ENCODE measurements around the gene LIMA1.

DNA sequence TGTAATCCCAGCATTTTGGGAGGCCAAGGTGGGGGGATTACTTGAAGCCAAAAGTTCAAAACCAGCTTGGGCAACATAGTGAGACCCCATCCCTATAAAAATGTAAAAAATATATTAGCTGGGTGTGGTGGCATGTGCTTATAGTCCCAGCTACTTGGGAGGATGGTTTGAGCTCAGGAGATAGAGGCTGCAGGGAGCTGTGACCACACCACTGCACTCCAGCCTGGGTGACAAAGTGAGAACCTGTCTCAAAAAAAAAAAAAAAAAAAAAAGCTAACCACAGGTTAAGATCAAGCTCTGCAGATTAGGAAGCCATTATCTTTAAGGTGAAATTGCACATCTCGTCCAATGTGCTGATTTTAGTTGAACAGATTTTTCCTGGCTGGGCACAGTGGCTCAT lies 92.5 kb downstream of the LIMA1 start:
- TF ChIP-seq, protein P1, sequence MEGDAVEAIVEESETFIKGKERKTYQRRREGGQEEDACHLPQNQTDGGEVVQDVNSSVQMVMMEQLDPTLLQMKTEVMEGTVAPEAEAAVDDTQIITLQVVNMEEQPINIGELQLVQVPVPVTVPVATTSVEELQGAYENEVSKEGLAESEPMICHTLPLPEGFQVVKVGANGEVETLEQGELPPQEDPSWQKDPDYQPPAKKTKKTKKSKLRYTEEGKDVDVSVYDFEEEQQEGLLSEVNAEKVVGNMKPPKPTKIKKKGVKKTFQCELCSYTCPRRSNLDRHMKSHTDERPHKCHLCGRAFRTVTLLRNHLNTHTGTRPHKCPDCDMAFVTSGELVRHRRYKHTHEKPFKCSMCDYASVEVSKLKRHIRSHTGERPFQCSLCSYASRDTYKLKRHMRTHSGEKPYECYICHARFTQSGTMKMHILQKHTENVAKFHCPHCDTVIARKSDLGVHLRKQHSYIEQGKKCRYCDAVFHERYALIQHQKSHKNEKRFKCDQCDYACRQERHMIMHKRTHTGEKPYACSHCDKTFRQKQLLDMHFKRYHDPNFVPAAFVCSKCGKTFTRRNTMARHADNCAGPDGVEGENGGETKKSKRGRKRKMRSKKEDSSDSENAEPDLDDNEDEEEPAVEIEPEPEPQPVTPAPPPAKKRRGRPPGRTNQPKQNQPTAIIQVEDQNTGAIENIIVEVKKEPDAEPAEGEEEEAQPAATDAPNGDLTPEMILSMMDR (IDR thresholded peaks at IDR 0.05) = no peak
- TF ChIP-seq POLR2A (IDR thresholded peaks at IDR 0.05) = no peak
